Psoas muscle (tissue), 8 donors: ENCODE results near the gene LIPH. TPM values are rescaled to one million over a fixed set of nuclear protein-coding genes. Genes with fewer than 3 reads are reported as not detected.

ENCODE experiments used
- ATAC-seq, 4 donors: fragments of 200-7000 bp; cut with Tn5 transposase; one replicate each; pipeline ENCODE4 v1.9.1; 2020; ENCODE audit warnings: moderate library complexity in 3 of 4, mild to moderate bottlenecking in 2 of 4
- DNase-seq, 2 donors: peaks; one replicate each; pipeline ENCODE4 v3.0.0-alpha.2; 2020
- H3K27ac ChIP-seq: fragments of 200-600 bp; one replicate; pipeline ENCODE4 v1.8.0; 2022
- H3K27me3 ChIP-seq, 3 donors: fragments of 200-600 bp in 1 of 3; one replicate each; pipeline versions ENCODE4 v1.6.1 to v1.8.0; 2013 to 2022; ENCODE audit warnings: low read length in 2 of 3, mild to moderate bottlenecking in 2 of 3, moderate library complexity in 1 of 3; ENCODE audit not compliant: insufficient read depth in 3 of 3
- H3K36me3 ChIP-seq, 2 donors: fragments of 200-600 bp in 1 of 2; one replicate each; pipeline versions ENCODE4 v1.6.1 to v1.8.0; 2013 to 2022; ENCODE audit warnings: low read depth in 1 of 2, mild to moderate bottlenecking in 1 of 2, moderate library complexity in 1 of 2; ENCODE audit not compliant: insufficient read depth in 1 of 2
- H3K4me1 ChIP-seq: fragments of 200-600 bp; one replicate; pipeline ENCODE4 v1.8.0; 2022
- H3K4me3 ChIP-seq: fragments of 200-600 bp; one replicate; pipeline ENCODE4 v1.8.0; 2022; ENCODE audit warnings: mild to moderate bottlenecking
- H3K9me3 ChIP-seq: fragments of 200-600 bp; one replicate; pipeline ENCODE4 v1.8.0; 2022
- CTCF ChIP-seq: fragments of 200-600 bp; IDR thresholded peaks from one replicate; pipeline ENCODE4 v1.8.0; 2022; ENCODE audit warnings: antibody characterized with exemption
- WGBS, 3 donors: extraction: QIAGEN DNeasy Blood & Tissue Kit; methylation state at CpG; one replicate each; pipeline versions ENCODE4 v1.1.6 to v1.1.7; 2013; 5-methylcytosine and 5-hydroxymethylcytosine counted together
- intact Hi-C, 2 donors: fragments of 100-400 bp; cut with DNase I; formaldehyde crosslinking; loops; one replicate each; pipeline versions ENCODE4 v1.11.0 to v1.14.2; 2022
- polyA plus RNA-seq, 3 donors: library from polyadenylated mRNA; stranded (reverse); fragments of 200-250 nt; gene quantifications; one replicate each; pipeline ENCODE4 v1.2.3, GENCODE V29; 2013
- total RNA-seq, 4 donors: library from RNA; stranded (reverse); fragmentation: NEBNext Ultra II Directional in 2 of 4; extraction: Animal tissue kit (Norgen Biotek cat#: 25700) in 2 of 4; gene quantifications; one replicate each; pipeline versions ENCODE4 v1.2.1 to v1.2.4, GENCODE V29; 2021 to 2023
- donor health status: healthy with polysubstance abuse.
- donor health status: DM: no; HTN: no; CAD: no; lungs with moderate emphysema.
- donor health status: Bipolar disorder and iron deficiency.
- donor health status: healthy.
- donor health status: DM: yes; HTN: yes; CAD: no.
- donor health status: DM: no; HTN: no; CAD: no.
- donor health status: DM: no; HTN: no; CAD: no.
- donor health status: DM: yes; HTN: yes; CAD: no.

LIPH gene
- total and polyA plus RNA-seq, 7 donors: 0.03 to 0.04 TPM; not detected in 5

GRCh38 chr3:185460719-185461350 is 91.6 kb downstream of the LIPH start:
- intact Hi-C loops: no loop called here
- Histone ChIP-seq H3K4me1 (no peaks in the 10 kb centered on the region), H3K27me3 (no peaks in the 10 kb centered on the region), H3K36me3 (peaks cover 0 to 17% of the 10 kb centered on the region in 2 donors), H3K4me3 (no peak overlapping the region), H3K9me3 (no peaks in the 10 kb centered on the region), H3K27ac (no peak overlapping the region)
- no peak for TF ChIP-seq CTCF
- DNase-seq (no peak), ATAC-seq (no peak)
- WGBS, 3 donors: 87 to 89% (median 88%) methylated on average over 6 of the region's 6 CpGs

- no peak for TF ChIP-seq CTCF
- Histone ChIP-seq H3K27me3 (no peaks in the 10 kb centered on the region), H3K4me1 (no peaks in the 10 kb centered on the region), H3K36me3 (peaks cover 0 to 11% of the 10 kb centered on the region in 2 donors), H3K9me3 (no peaks in the 10 kb centered on the region), H3K27ac (no peak overlapping the region), H3K4me3 (no peak overlapping the region)
- DNase-seq: no peak
- intact Hi-C loops: no loop called here
- ATAC-seq: no peak
- whole genome bisulfite sequencing, 3 donors: 83 to 87% (median 86%) methylated on average over 5 of the region's 5 CpGs
Observed at GRCh38 chr3:185460309-185460708, 92.1 kb downstream of the LIPH start.

- ATAC-seq (no peak), DNase-seq (no peak)
- no peaks in the 10 kb centered on the region for H3K4me1 ChIP-seq
- no peaks in the 10 kb centered on the region for H3K9me3 ChIP-seq
- no peaks in the 10 kb centered on the region for H3K27me3 ChIP-seq
- peaks cover 0 to 7% of the 10 kb centered on the region in 2 donors for H3K36me3 ChIP-seq
- H3K4me3 ChIP-seq: no peak overlapping the region
- no peak for TF ChIP-seq CTCF
- no peak overlapping the region for H3K27ac ChIP-seq
- intact Hi-C loops: no loop called here
- WGBS, 3 donors: 66 to 74% (median 73%) methylated on average over 2 of the region's 2 CpGs
Observed at GRCh38 chr3:185457376-185457775, 95.0 kb downstream of the LIPH start.

Other genes starting within 250 kb of the LIPH start
- 1 to 10 TPM; 5.0 to 7.6 (median 6.9) TPM for gene MAP3K13, start 189.5 kb downstream of the LIPH start, total RNA-seq
- 1 to 10 TPM; 2.6 to 4.3 (median 2.7) TPM for gene MAP3K13, start 189.5 kb downstream of the LIPH start, polyA plus RNA-seq
- gene TMEM41A, start 53.6 kb downstream of the LIPH start, total RNA-seq: 10 to 100 TPM in 2 of 4 donors, 1 to 10 TPM in 2; 8.7 to 12.7 (median 10.4) TPM
- 10 to 100 TPM in 2 of 3 donors, 1 to 10 TPM in 1; 6.5 to 16.6 (median 11.8) TPM for gene TMEM41A, start 53.6 kb downstream of the LIPH start, polyA plus RNA-seq
- gene SENP2, start 33.7 kb upstream of the LIPH start, total RNA-seq: 10 to 100 TPM; 31.2 to 43.6 (median 40.8) TPM
- 10 to 100 TPM in 2 of 3 donors, 1 to 10 TPM in 1; 9.8 to 51.8 (median 14.1) TPM for gene SENP2, start 33.7 kb upstream of the LIPH start, polyA plus RNA-seq